HG03159 (cell line): Measurements from ENCODE around the gene ARMC3.
"Not testable (repeated sequence)": the region's sequence is repeated elsewhere in the genome, so short reads cannot be mapped to it uniquely, and the experiment has no call there.

Source experiments
- ATAC-seq: cut with Tn5 transposase; IDR thresholded peaks from one replicate; pipeline ENCODE4 v1.9.1; 2021; ENCODE audit warnings: mild to moderate bottlenecking, moderate library complexity; ENCODE audit not compliant: unreplicated experiment

Gene ARMC3

GRCh38 chr10:23040002-23040401 lies 112.1 kb downstream of the ARMC3 start:
- ATAC-seq, result no peak

DNA sequence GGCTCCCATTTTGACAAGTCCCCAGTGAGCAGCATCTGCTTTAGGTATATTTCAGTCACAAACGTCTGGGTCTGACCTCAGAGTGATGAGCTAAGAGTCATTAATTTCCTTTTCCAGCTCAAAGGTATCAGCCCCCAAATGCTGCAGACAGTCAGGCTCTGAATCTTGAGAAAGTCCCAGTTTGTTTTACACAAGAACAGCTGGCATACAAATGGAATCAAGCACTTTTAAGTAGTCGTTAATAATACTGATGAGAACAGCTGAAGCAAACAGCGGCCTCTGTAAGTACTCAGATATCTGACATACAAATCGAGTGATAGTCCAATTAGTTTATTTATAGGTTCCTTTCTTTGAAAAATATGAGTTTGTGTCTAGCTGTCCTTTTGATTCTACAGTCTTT lies 118.2 kb downstream of the ARMC3 start:
- ATAC-seq, result no peak

GRCh38 chr10:23047201-23048050 lies 119.6 kb downstream of the ARMC3 start:
- no peak for ATAC-seq

GRCh38 chr10:23048191-23048590 lies 120.3 kb downstream of the ARMC3 start:
- ATAC-seq, result no peak

- no peak for ATAC-seq
Measured at GRCh38 chr10:23051278-23051677, 123.4 kb downstream of the ARMC3 start.

GRCh38 chr10:23051855-23052331 lies 124.0 kb downstream of the ARMC3 start:
- no peak for ATAC-seq

DNA sequence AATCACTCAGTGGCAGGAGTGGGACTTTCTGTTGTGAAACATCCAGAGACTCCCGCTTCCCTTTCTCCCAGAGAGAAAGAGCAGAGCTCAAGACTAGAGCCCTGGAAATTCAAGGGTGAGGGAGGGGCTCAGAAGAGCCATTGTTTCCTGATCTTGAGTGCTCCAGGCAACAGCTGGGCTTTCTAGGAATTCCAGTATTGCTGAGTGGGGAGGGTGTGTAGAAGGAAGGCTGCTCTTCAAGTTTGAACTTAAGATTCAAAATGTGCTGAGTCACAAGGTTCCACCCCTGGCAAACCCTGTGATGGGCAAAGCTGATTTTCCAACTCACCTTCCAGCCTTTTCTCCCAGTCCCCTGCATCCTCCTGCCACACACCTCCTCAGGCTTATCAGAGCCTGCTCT lies 125.2 kb downstream of the ARMC3 start:
- no peak for ATAC-seq

DNA sequence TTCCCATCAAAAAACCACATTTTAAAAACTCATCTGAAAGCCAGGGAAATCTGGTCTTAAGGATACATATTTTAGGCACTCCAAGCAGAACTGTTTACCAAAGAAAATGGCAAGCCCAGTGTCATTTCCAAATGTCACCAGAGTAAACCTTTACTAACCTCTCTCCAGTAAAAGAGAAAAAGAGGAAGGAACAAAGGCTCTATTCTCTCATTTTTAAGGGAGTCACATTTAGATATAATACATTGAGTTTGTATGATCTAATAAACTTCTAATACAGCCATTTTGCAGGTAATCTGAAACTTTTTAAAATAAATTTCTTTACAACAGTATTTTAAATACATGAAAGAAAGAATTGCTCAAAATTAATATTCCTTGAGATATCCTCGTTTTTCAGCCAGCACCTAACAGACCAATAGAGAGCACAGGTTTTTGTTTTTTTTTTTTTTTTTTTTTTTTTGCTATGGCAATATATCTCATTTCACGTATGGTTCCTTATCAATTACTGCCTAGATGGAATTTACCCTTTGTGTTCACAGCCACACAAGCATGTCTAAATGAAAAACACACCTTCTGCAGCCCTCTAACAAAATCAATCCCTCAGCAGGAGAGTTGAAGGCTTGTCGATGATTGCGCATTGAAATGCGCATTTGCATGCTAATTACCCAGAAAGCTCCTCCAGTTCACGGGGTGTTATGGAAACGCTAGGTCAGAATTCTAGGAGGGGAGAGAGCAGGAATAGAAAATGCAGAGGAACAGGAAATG lies 127.8 kb downstream of the ARMC3 start:
- no peak for ATAC-seq

DNA sequence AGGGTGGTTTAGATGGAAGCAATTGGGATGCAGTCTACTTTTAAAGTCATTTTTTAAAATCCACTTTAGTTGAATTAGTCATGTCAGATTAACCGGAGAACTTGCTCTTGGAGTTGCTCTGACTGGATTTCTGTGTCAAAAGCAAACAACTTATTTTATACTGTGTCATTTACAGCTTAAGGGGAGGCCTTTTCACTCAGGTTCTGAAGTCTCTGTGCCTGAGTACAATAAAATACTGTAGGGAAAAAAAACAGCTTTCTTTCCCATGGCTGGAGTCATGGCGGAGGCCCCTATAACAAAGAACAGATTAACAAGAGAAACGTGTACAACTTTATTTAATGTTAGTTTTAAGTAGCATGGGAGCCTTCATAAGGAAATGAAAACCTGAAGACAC lies 128.3 kb downstream of the ARMC3 start:
- ATAC-seq, result no peak

DNA sequence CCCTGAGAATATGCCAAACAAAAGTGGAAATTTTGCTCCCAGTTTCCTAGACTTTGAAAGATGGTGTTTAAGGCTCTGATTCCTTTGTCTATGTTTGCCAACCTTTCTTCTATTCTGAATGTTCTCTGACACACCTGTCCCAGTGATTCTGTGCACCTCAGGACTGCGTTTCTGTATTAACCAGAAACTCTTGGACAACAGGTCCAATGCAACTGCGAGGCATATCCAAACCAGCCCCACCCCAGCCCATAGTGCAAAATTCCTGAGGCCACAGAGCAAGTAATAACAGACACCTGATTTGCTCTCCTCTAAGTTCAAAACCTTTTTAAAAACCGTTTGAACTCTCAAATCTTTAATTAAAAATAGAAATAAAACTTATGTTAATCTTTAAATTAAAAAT lies 130.5 kb downstream of the ARMC3 start:
- no peak for ATAC-seq

DNA sequence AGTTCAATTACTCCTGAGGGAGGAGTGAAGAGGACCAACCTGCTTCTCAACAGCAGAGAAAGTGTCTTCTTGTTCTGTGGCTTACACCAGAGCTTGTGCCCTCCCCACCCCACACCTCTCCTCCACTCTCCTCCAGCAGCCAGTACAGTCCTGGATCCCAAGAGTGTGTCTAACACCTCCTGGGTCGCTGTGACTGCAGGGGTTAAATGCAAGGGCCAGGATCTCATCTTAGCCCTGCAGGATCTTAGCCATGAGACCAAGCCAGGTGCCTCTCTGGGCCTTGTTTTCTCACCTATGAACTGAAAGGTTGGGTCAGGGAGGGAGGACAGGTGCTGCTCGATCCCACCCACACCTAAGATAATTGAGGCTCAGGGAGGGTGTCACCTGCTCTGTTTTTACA lies 133.1 kb downstream of the ARMC3 start:
- ATAC-seq, result no peak

- no peak for ATAC-seq
Measured at GRCh38 chr10:23063045-23063972, 135.5 kb downstream of the ARMC3 start.

- ATAC-seq, result no peak
Measured at GRCh38 chr10:23063973-23064812, 136.3 kb downstream of the ARMC3 start.

GRCh38 chr10:23064813-23065114 lies 136.9 kb downstream of the ARMC3 start:
- not testable (repeated sequence) for ATAC-seq

DNA sequence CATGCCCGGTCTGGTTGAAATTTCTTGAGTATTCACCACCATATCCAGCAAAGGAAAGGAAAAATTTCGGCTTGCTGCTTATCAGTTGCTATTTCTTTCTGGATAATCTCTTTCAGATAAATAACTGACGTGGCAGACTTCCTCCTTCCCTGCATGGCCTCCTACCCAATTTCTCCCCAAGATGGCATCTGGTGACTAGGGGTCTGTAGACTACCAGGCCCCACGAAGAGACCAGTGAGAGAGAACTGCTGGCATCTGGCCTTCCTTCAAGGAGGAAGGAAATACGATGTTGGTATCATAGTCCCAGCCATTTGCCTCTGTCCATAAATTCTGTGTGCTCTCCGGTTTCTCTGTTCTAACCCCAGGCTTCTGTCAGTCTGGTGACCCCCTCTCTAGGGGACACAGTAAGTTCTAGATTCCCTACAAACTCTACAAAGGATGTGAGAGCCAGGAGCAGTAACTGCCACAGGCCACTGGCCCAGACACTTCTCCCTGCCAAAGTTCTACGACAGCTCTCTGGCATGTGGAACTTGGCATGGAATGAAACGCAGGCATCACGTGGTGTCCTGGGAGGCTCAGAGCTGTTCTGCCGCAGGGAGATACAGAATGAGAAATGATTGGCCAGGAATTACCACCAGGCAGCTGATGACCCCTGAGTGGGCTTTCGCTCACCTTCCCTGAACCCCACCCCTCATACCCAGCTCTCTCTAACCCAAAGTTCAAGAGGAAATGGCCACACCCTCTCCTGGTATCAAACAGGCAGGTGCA lies 137.5 kb downstream of the ARMC3 start:
- no peak for ATAC-seq

DNA sequence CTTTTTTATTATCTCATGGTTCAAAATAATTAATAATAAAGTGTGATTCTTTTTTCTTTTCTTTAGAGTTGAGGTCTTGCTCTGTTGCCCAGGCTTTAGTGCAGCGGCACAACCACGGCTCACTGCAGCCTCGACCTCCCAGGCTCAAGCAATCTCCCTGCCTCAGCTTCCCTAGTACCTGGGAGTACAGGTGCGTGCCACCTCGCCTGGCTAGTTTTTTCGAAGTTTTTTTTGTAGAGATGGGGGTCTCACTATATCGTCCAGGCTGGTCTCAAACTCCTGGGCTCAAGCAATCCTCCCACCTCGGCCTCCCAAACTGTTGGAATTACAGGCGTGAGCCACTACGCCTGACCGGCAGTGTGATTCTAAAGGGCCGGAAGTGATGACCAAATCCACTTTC lies 139.5 kb downstream of the ARMC3 start:
- no peak for ATAC-seq

DNA sequence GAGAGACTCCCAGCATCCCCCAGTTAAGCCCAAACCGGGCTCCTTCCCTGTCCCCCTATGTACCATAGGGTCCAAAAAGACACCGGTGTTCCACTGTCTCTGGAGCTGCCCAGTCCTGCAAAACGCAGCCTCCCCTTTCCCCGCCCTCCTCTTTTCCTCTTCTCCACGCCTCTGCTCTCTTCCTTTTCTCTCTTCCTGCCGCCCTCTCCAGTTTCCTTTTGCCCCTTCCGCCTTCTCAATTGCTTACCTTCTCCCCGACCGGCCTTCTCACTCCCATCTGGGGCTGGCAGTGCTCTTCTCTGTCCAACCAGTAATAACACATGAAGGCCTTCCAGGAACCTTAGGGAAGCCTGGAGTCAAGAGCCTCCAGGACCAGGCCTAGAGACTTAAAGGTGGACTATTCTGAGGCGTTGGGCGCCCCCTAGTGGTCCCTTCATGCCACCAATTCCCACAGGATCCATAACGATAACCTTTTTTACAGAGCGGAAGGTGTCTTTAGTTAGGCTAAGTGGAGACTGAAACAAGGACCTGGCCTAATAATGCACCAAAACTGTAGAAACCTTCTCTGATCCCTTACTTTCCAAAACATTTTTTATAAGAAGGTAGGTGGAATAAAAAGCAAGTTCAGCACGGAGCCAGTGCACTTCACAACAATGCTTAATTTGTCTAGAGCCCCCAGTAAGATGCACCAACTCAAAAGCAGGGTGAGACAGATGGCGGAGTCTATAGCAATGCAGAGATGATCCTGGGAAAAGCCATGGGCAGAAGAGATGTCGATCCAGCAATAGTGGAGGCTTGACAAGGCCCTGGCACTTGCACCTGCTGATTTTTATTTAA lies 140.3 kb downstream of the ARMC3 start:
- ATAC-seq, result no peak

GRCh38 chr10:23069019-23069815 lies 141.4 kb downstream of the ARMC3 start:
- no peak for ATAC-seq
